Activated naive CD8-positive, alpha-beta T cell treated with anti-CD3 and anti-CD28 coated beads, Interleukin-2, amount 10 ng/mL, durations not matched to agents 7 days and 5 days (primary cell): ENCODE data around the gene ARID4B. TPM values are rescaled to one million over a fixed set of nuclear protein-coding genes. Genes with fewer than 3 reads are reported as not detected.

Source experiments
- ATAC-seq: fragments of 150-1000 bp; cut with Tn5 transposase; one replicate; pipeline ENCODE4 v1.10.0; 2021; ENCODE audit warnings: low read depth, moderate library complexity
- POLR2A ChIA-PET: fragments of 350-600 bp; sonication (Branson Sonifier 250); formaldehyde crosslinking; loops from one replicate; lab custom pipeline; 2021; ENCODE audit warnings: antibody characterized with exemption; lab: Charles Lee
- DNase-seq: peaks from one replicate; pipeline ENCODE4 v3.0.0; 2021
- H3K27ac Mint-ChIP-seq: one replicate; pipeline ENCODE4 v1.8.0; 2022; ENCODE audit warnings: mild to moderate bottlenecking, mixed read lengths
- H3K27me3 Mint-ChIP-seq: one replicate; pipeline ENCODE4 v1.8.0; 2022; ENCODE audit warnings: mild to moderate bottlenecking, moderate library complexity, mixed read lengths
- H3K36me3 Mint-ChIP-seq: one replicate; pipeline ENCODE4 v1.8.0; 2021; ENCODE audit warnings: mild to moderate bottlenecking, mixed read lengths
- H3K4me1 Mint-ChIP-seq: one replicate; pipeline ENCODE4 v1.8.0; 2021; ENCODE audit warnings: mixed read lengths
- H3K4me3 Mint-ChIP-seq: one replicate; pipeline ENCODE4 v1.8.0; 2022; ENCODE audit warnings: mild to moderate bottlenecking, moderate library complexity, mixed read lengths
- H3K9me3 Mint-ChIP-seq: one replicate; pipeline ENCODE4 v1.8.0; 2021; ENCODE audit warnings: mixed read lengths
- total RNA-seq, 2 experiments: library from RNA; stranded (reverse); gene quantifications; one replicate each; pipeline ENCODE4 v1.2.3, GENCODE V29; 2021

The ARID4B gene
- total RNA-seq, 2 experiments from 2014 or later = 62.3 to 66.6 TPM

GRCh38 chr1:235142991-235143390 is 185.0 kb downstream of the ARID4B start:
- no peak overlapping the region for H3K4me3 Mint-ChIP-seq
- ATAC-seq (no peak), DNase-seq (no peak)
- peaks cover 38% of the 10 kb centered on the region for H3K36me3 Mint-ChIP-seq
- H3K4me1 Mint-ChIP-seq = peaks cover 9% of the 10 kb centered on the region
- H3K27me3 Mint-ChIP-seq = no peaks in the 10 kb centered on the region
- no peak overlapping the region for H3K27ac Mint-ChIP-seq
- POLR2A ChIA-PET = no interaction called here
- H3K9me3 Mint-ChIP-seq = no peaks in the 10 kb centered on the region

DNA sequence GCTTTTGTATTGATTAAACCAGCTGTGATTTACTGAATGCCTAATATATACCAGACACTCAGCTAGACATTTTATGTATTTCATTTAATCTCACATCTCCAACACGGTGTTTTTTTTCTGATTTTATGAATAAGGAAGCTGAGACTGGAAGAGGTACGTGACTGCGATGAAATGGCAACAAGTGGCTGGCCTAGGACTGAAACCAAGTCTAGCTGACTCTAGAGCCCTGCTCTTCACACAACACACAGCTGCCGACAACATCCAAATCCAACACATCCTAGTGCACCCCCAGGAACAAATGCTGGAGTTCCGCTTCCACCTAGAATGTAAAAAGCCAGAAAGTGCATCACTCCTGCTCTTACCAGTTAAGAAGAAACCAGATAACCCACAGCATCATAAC is 188.7 kb downstream of the ARID4B start:
- Mint-ChIP-seq H3K27ac (no peak overlapping the region), H3K4me3 (no peak overlapping the region), H3K36me3 (peaks cover 55% of the 10 kb centered on the region), H3K4me1 (peaks cover 14% of the 10 kb centered on the region), H3K9me3 (no peaks in the 10 kb centered on the region), H3K27me3 (no peaks in the 10 kb centered on the region)
- POLR2A ChIA-PET = interaction anchor here (1.3 kb wide), 1 partner anchor 21 kb away, joined by 3 read pairs; the partner anchor contains the start of gene RBM34
- no peak for ATAC-seq
- no peak for DNase-seq

DNA sequence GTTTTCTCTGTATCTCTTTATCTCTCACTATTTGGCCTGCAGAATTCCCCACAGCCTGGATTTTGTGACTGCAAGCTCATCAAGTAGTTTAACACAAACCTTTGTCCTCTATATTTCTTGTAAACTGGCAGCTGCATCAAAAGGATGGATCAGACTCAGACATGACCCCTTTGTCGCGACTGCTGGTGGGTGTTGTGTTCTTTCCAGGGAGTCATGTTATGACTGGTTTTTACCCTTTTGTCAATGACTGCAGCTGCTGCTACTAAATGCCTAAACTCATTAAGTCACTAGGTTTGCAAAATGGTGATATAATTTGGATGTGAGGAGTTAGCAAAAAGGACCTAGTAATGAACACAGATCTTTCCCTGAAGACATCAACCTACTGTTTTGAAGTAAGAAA is 189.2 kb downstream of the ARID4B start:
- DNase-seq (no peak), ATAC-seq (no peak)
- no peaks in the 10 kb centered on the region for H3K9me3 Mint-ChIP-seq
- POLR2A ChIA-PET = interaction anchor here (1.3 kb wide), 1 partner anchor 22 kb away, joined by 3 read pairs; the partner anchor contains the start of gene RBM34
- peaks cover 14% of the 10 kb centered on the region for H3K4me1 Mint-ChIP-seq
- H3K27me3 Mint-ChIP-seq = no peaks in the 10 kb centered on the region
- no peak overlapping the region for H3K4me3 Mint-ChIP-seq
- peaks cover 54% of the 10 kb centered on the region for H3K36me3 Mint-ChIP-seq
- H3K27ac Mint-ChIP-seq = no peak overlapping the region

DNA sequence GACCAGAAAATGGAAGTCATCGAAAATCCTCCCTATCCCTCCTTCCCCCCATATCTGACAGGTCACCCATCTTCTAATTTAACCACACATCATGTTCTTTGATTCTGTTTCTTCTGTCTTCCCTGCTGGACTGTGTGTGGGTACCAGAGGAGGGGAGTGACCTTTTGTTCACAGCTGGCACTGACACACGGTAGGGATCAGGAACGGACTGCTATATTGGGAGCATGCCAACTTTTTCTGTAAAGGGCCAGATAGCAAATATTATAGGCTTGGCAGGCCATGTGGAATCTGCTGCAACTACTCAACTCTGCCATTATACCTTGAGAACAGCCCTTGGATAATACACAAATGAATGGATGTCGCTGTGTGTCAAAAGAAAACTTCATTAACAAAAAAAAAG is 191.9 kb downstream of the ARID4B start:
- no peak overlapping the region for H3K4me3 Mint-ChIP-seq
- POLR2A ChIA-PET = no interaction called here
- peaks cover 13% of the 10 kb centered on the region for H3K4me1 Mint-ChIP-seq
- no peak overlapping the region for H3K27ac Mint-ChIP-seq
- peaks cover 45% of the 10 kb centered on the region for H3K36me3 Mint-ChIP-seq
- DNase-seq (no peak), ATAC-seq (no peak)
- H3K9me3 Mint-ChIP-seq = no peaks in the 10 kb centered on the region
- H3K27me3 Mint-ChIP-seq = no peaks in the 10 kb centered on the region

DNA sequence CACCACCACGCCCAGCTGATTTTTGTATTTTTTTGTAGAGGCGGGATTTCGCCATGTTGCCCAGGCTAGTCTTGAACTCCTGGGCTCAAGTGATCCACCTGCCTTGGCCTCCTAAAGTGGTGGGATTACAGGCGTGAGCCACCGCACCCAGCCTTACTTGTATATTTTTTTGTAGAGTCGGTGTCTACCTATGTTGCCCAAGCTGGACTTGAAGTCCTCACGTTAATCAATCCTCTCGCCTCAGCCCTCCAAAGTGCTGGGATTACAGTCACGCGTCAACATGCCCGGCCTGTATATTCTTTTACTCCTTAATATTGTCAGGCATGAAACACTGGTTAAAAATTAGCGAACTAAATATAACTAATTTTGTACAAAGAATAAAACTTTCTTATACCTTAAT is 193.8 kb downstream of the ARID4B start:
- Mint-ChIP-seq H3K27ac (no peak overlapping the region), H3K36me3 (peaks cover 42% of the 10 kb centered on the region), H3K4me1 (peaks cover 10% of the 10 kb centered on the region), H3K4me3 (no peak overlapping the region), H3K27me3 (no peaks in the 10 kb centered on the region), H3K9me3 (no peaks in the 10 kb centered on the region)
- DNase-seq (no peak), ATAC-seq (no peak)
- POLR2A ChIA-PET = interaction anchor here (1.0 to 1.3 kb wide), 2 partner anchors 27 to 656 kb away, joined by 3 to 4 read pairs; partner anchors contain the start of gene RBM34

GRCh38 chr1:235133086-235133485 is 194.9 kb downstream of the ARID4B start:
- ATAC-seq (no peak), DNase-seq (no peak)
- Mint-ChIP-seq H3K4me3 (no peak overlapping the region), H3K27ac (no peak overlapping the region), H3K27me3 (no peaks in the 10 kb centered on the region), H3K4me1 (peaks cover 6% of the 10 kb centered on the region), H3K9me3 (no peaks in the 10 kb centered on the region), H3K36me3 (peaks cover 39% of the 10 kb centered on the region)
- POLR2A ChIA-PET = interaction anchor here (0.6 to 1.3 kb wide), 2 partner anchors 26 to 28 kb away, joined by 4 read pairs; partner anchors contain the start of gene RBM34

GRCh38 chr1:235131961-235132360 is 196.0 kb downstream of the ARID4B start:
- Mint-ChIP-seq H3K27me3 (no peaks in the 10 kb centered on the region), H3K4me3 (no peak overlapping the region), H3K4me1 (peaks cover 8% of the 10 kb centered on the region), H3K27ac (peak overlapping the region; percentile 20), H3K36me3 (peaks cover 34% of the 10 kb centered on the region), H3K9me3 (no peaks in the 10 kb centered on the region)
- POLR2A ChIA-PET = interaction anchor here (0.6 kb wide), 1 partner anchor 15 kb away, joined by 10 read pairs; no protein-coding TSS in a partner anchor
- DNase-seq (no peak), ATAC-seq (no peak)

DNA sequence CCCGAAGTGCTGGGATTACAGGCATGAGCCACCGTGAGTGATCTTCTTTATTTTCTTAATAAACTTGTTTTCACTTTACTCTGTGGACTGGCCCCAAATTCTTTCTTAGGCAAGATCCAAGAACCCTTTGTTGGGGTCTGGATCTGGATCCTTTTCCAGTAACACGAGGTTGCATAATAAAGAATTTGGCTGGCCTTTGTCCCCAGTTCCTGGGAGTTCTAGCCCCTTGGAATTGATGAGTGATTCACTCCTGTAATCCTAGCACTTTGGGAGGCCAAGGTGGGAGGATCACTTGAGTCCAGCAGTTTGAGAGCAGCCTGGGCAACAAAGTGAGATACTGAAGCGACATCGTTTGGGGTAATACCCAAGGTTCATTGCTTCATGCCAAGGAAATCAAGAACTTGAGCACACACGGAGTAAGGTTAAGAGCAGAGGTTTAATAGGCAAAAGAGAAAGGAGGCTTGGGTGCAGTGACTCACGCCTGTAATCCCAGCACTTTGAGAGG is 197.2 kb downstream of the ARID4B start:
- ATAC-seq (no peak), DNase-seq (no peak)
- Mint-ChIP-seq H3K9me3 (no peaks in the 10 kb centered on the region), H3K4me1 (peaks cover 13% of the 10 kb centered on the region), H3K4me3 (no peak overlapping the region), H3K36me3 (peaks cover 34% of the 10 kb centered on the region), H3K27ac (no peak overlapping the region), H3K27me3 (no peaks in the 10 kb centered on the region)
- POLR2A ChIA-PET = interaction anchor here (0.7 to 0.8 kb wide), 4 partner anchors 12 to 277 kb away, joined by 3 to 8 read pairs (median 4); partner anchors contain the start of gene RBM34

DNA sequence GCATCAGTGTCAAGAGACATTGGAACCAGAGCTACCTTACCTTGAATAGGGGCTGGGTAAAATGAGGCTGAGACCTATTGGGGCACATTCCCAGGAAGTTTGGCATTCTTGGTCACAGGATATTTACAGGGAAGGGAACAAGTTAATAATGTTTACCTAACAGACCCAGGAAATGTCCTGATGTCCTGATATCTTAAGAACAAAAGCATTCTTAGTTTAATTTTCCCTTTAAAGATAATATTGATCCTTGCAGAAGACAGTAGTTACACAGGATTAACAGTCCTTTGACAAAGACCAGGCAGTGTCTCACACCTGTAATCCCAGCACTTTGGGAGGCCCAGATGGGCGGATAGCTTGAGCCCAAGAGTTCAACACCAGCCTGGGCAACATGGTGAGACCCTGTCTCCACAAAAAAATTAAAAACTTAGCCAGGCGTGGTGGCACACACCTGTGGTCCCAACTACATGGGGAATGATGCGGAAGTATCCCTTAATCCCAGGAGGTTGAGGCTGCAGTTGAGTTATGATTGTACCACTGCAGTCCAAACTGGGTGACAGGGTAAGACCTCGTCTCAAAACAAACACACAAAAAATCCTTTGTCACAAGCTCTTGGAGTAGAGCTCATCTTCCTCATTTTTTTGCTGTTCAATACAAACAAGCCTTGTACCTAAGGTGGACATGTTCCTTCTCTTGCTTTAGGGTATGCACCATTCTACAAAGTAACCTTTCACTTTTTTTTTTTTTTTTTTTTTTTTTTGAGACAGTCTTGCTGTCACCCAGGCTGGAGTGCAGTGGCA is 198.0 kb downstream of the ARID4B start:
- H3K27me3 Mint-ChIP-seq = no peaks in the 10 kb centered on the region
- peaks cover 34% of the 10 kb centered on the region for H3K36me3 Mint-ChIP-seq
- peak overlapping the region; percentile 98 for H3K27ac Mint-ChIP-seq
- POLR2A ChIA-PET = interaction anchor here (0.7 to 3.4 kb wide), 5 partner anchors 12 to 278 kb away, joined by 3 to 18 read pairs (median 4); partner anchors contain the start of gene RBM34
- no peak for DNase-seq
- H3K9me3 Mint-ChIP-seq = no peaks in the 10 kb centered on the region
- peaks cover 16% of the 10 kb centered on the region for H3K4me1 Mint-ChIP-seq
- ATAC-seq = no peak
- peak overlapping the region; percentile 98 for H3K4me3 Mint-ChIP-seq

- Mint-ChIP-seq H3K9me3 (no peaks in the 10 kb centered on the region), H3K27me3 (no peaks in the 10 kb centered on the region), H3K36me3 (peaks cover 30% of the 10 kb centered on the region), H3K27ac (peak within 1 kb of the TSS; percentile 98), H3K4me3 (peak within 1 kb of the TSS; percentile 98), H3K4me1 (peaks cover 20% of the 10 kb centered on the region)
- DNase-seq = peak; percentile 95
- POLR2A ChIA-PET = interaction anchor here (0.5 to 3.4 kb wide), 6 partner anchors 17 to 671 kb away, joined by 3 to 18 read pairs (median 4); partner anchors contain the start of gene RBM34
- ATAC-seq = peak; percentile 97
Measured at GRCh38 chr1:235128456-235129328, 199.3 kb downstream of the ARID4B start, which contains the start of gene TOMM20. Gene TOMM20, minus strand, starts transcription at chr1:235128837. Its CDS starts 122 bp downstream, at chr1:235128715.

- POLR2A ChIA-PET = interaction anchor here (0.8 to 3.4 kb wide), 4 partner anchors 18 to 295 kb away, joined by 3 to 18 read pairs (median 4); partner anchors contain the start of gene RBM34
- Mint-ChIP-seq H3K4me1 (peaks cover 27% of the 10 kb centered on the region), H3K27me3 (no peaks in the 10 kb centered on the region), H3K27ac (peak overlapping the region; percentile 98), H3K4me3 (peak overlapping the region; percentile 98), H3K36me3 (peaks cover 29% of the 10 kb centered on the region), H3K9me3 (no peaks in the 10 kb centered on the region)
- DNase-seq (peak; percentile 45), ATAC-seq (no peak)
Measured at GRCh38 chr1:235127732-235128455, 200.1 kb downstream of the ARID4B start.

- H3K27me3 Mint-ChIP-seq = no peaks in the 10 kb centered on the region
Measured at GRCh38 chr1:235127203-235127602, 200.8 kb downstream of the ARID4B start.

More at GRCh38 chr1:235127203-235127602, 200.8 kb downstream of the ARID4B start:
- H3K4me3 Mint-ChIP-seq = peak overlapping the region; percentile 98
- peak overlapping the region; percentile 98 for H3K27ac Mint-ChIP-seq
- ATAC-seq = no peak
- POLR2A ChIA-PET = interaction anchor here (1.9 to 3.4 kb wide), 2 partner anchors 23 to 33 kb away, joined by 5 to 18 read pairs; partner anchors contain the start of gene RBM34
- H3K9me3 Mint-ChIP-seq = no peaks in the 10 kb centered on the region
- peaks cover 31% of the 10 kb centered on the region for H3K36me3 Mint-ChIP-seq
- no peak for DNase-seq
- H3K4me1 Mint-ChIP-seq = peaks cover 33% of the 10 kb centered on the region
